ENCODE measurements around the gene BANF2.

Gene BANF2

GRCh38 chr20:17710379-17711266, 10.9 kb downstream of the BANF2 start:
- no peak for FAIRE-seq

- no peak for FAIRE-seq
Measured at GRCh38 chr20:17711267-17711627, 11.5 kb downstream of the BANF2 start.

GRCh38 chr20:17712201-17712600, 12.4 kb downstream of the BANF2 start:
- no peak for FAIRE-seq

- no peak for FAIRE-seq
Measured at GRCh38 chr20:17712708-17713107, 12.9 kb downstream of the BANF2 start.

- no peak for FAIRE-seq
Measured at GRCh38 chr20:17714597-17714996, 14.8 kb downstream of the BANF2 start.

- FAIRE-seq, result no peak
Measured at GRCh38 chr20:17715075-17715474, 15.3 kb downstream of the BANF2 start.

GRCh38 chr20:17716331-17716730, 16.6 kb downstream of the BANF2 start:
- FAIRE-seq, result no peak

- FAIRE-seq, result no peak
Measured at GRCh38 chr20:17720755-17721154, 21.0 kb downstream of the BANF2 start.

GRCh38 chr20:17721802-17722486, 22.2 kb downstream of the BANF2 start:
- no peak for FAIRE-seq

- FAIRE-seq, result no peak
Measured at GRCh38 chr20:17722493-17723300, 22.9 kb downstream of the BANF2 start.

- no peak for FAIRE-seq
Measured at GRCh38 chr20:17723301-17723691, 23.5 kb downstream of the BANF2 start.

GRCh38 chr20:17725094-17725835, 25.5 kb downstream of the BANF2 start:
- no peak for FAIRE-seq

GRCh38 chr20:17726902-17727301, 27.1 kb downstream of the BANF2 start:
- FAIRE-seq, result no peak

- no peak for FAIRE-seq
Measured at GRCh38 chr20:17727351-17727750, 27.6 kb downstream of the BANF2 start.

GRCh38 chr20:17728074-17728473, 28.3 kb downstream of the BANF2 start:
- FAIRE-seq, result no peak

GRCh38 chr20:17730071-17730470, 30.3 kb downstream of the BANF2 start:
- FAIRE-seq, result no peak

- FAIRE-seq, result no peak
Measured at GRCh38 chr20:17731233-17731632, 31.5 kb downstream of the BANF2 start.

- FAIRE-seq, result no peak
Measured at GRCh38 chr20:17732907-17733521, 33.2 kb downstream of the BANF2 start.

- FAIRE-seq, result no peak
Measured at GRCh38 chr20:17733767-17734304, 34.1 kb downstream of the BANF2 start.

GRCh38 chr20:17734374-17734773, 34.6 kb downstream of the BANF2 start:
- no peak for FAIRE-seq

GRCh38 chr20:17735206-17735804, 35.5 kb downstream of the BANF2 start:
- no peak for FAIRE-seq

Measured in islet of Langerhans (tissue), 1 donor.